B cell (primary cell): ENCODE results near the gene FGF4.

Source experiments
- CTCF ChIP-seq: fragments of 200-600 bp; IDR thresholded peaks from one replicate; pipeline ENCODE4 v1.8.0; 2022; ENCODE audit warnings: antibody characterized with exemption, mild to moderate bottlenecking
- EZH2 ChIP-seq: IDR thresholded peaks from 2 replicates; pipeline ENCODE4 v1.6.1; 2012; ENCODE audit warnings: borderline replicate concordance, low read depth, mild to moderate bottlenecking, moderate library complexity, low read length; ENCODE audit not compliant: insufficient read depth, poor library complexity, severe bottlenecking

GRCh38 chr11:69808667-69809086 lies 33.5 kb upstream of the FGF4 start:
- TF ChIP-seq CTCF, result no peak
- TF ChIP-seq EZH2, result no peak
